Measurements from ENCODE around the gene ZNF248.

The ZNF248 gene

DNA sequence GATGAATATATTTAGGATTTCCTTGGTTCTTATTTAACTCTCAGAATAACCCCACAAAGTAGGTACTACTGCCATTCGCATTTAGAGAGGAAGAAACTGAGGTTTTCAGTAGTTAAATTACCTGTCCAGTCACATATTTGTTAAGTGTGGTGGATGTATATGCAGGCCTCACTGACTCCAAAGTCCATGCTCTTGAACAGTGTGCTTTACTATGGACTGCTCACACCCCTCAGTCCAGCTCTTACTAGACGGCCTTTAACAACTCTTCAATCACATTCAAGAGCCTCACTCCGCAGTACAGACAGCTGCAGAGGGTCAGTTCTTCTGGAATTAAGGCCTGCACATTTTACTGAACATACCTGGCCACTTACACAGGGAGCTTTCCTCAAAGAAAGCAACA, 36.2 kb downstream of the ZNF248 start:
- no peak for DNase-seq (ENCODE audit: low read depth)
- TF ChIP-seq, protein P1, sequence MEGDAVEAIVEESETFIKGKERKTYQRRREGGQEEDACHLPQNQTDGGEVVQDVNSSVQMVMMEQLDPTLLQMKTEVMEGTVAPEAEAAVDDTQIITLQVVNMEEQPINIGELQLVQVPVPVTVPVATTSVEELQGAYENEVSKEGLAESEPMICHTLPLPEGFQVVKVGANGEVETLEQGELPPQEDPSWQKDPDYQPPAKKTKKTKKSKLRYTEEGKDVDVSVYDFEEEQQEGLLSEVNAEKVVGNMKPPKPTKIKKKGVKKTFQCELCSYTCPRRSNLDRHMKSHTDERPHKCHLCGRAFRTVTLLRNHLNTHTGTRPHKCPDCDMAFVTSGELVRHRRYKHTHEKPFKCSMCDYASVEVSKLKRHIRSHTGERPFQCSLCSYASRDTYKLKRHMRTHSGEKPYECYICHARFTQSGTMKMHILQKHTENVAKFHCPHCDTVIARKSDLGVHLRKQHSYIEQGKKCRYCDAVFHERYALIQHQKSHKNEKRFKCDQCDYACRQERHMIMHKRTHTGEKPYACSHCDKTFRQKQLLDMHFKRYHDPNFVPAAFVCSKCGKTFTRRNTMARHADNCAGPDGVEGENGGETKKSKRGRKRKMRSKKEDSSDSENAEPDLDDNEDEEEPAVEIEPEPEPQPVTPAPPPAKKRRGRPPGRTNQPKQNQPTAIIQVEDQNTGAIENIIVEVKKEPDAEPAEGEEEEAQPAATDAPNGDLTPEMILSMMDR (conservative IDR thresholded peaks at IDR 0.05; ENCODE audit: low read depth, low read length): no peak
- H3K4me3 ChIP-seq (ENCODE audit: low read length): no peak overlapping the region

DNA sequence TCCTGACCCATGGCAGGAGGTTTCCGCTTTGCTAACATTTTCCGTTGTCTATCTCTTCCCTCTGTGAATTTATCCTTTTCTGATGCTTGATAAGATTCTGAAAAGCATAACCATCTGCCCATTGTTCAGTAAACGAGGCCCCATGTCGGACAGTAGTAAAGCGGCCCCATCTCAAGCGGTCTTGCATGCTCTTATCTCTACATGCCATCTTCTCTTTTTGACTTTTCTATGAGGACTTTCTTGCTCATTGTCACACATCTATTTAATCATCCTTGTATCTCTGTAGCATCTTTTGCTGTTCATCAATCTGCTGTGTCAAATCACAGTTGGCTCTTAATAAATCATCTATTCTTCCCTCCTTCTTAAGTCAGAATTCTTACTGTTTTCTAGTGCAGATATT, 37.6 kb downstream of the ZNF248 start:
- TF ChIP-seq, protein P1 (conservative IDR thresholded peaks at IDR 0.05; ENCODE audit: low read depth, low read length): no peak
- no peak for DNase-seq (ENCODE audit: low read depth)
- no peak overlapping the region for H3K4me3 ChIP-seq (ENCODE audit: low read length)

DNA sequence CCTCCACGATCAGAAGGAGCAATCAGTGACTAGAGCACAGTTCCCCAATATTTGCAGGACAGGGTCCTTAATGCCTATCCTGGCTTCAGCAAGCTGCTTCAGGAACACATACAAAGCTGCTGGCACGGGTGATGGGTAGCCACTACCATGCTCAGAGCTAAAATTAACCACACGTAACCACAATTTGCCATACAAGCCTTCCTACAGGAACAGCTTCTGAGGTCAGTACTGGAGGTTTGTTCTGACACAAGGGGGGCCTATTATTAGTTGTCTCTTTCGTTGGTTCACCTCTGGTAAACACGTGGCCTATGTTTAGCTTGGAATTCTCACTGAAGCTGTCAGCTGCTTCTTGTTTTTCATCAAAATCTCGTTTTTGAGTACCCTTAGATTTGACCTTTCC, 41.1 kb downstream of the ZNF248 start:
- DNase-seq (ENCODE audit: low read depth): no peak
- no peak overlapping the region for H3K4me3 ChIP-seq (ENCODE audit: low read length)
- TF ChIP-seq, protein P1 (conservative IDR thresholded peaks at IDR 0.05; ENCODE audit: low read depth, low read length): no peak

DNA sequence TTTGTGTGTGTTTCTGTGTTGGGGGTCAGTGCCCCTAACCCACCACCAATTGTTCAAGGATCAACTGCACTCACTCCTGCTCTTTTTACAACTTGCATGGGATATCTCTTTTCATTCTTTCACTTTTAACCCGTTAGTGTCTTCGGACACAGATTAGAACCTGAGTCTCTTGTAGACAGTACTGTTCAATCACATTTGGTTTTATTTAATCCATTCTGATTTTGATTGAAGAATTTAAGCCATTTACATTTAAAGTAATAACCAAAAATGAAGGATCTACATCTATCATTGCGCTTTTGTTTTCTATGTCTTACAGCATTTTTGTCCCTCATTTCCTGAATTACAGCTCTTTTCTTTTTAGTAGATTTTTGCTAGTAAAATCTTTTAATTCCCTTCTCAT, 43.6 kb downstream of the ZNF248 start:
- no peak for DNase-seq (ENCODE audit: low read depth)
- TF ChIP-seq, protein P1 (conservative IDR thresholded peaks at IDR 0.05; ENCODE audit: low read depth, low read length): no peak
- H3K4me3 ChIP-seq (ENCODE audit: low read length): no peak overlapping the region

DNA sequence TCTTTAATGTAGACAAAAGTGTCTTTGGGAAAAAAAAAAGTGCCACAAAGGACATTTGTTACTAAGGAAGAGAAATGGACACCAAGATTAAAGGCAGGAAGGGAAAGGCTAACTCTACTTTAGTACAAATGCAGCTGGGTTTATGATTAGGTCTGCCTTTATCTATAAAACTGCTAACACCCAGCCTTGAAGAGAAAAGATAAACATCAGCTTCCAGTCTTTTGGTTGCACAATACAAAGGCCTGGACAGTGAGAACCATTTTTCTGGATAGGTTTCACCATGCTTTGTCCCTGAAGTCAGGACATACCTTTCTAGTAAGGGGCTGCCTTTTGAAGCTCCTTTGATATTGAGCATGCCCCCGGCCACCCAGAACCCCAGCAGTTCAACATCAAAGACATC, 45.1 kb downstream of the ZNF248 start:
- TF ChIP-seq, protein P1 (conservative IDR thresholded peaks at IDR 0.05; ENCODE audit: low read depth, low read length): no peak
- H3K4me3 ChIP-seq (ENCODE audit: low read length): no peak overlapping the region
- DNase-seq (ENCODE audit: low read depth): no peak

DNA sequence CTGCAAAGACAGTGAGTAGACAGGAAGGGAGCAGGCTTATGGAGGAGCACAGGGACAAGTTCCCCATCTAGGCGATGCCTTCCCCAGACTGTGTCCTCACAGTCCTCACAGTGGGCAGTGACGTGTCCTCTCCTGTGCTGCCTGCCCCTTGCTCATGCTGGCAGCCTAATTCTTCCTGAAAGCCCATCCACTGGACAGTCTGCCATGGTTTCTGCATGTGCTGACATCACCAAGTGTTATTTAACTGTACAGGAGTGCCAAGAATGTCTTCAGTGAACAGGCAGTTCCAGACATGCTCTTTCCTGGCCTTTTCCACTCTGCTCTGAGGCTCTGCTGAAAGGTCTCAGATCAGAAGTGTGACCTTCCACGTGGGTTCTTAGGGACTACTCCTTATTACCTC, 54.1 kb downstream of the ZNF248 start:
- DNase-seq (ENCODE audit: low read depth): no peak
- TF ChIP-seq, protein P1 (conservative IDR thresholded peaks at IDR 0.05; ENCODE audit: low read depth, low read length): no peak
- H3K4me3 ChIP-seq (ENCODE audit: low read length): no peak overlapping the region

DNA sequence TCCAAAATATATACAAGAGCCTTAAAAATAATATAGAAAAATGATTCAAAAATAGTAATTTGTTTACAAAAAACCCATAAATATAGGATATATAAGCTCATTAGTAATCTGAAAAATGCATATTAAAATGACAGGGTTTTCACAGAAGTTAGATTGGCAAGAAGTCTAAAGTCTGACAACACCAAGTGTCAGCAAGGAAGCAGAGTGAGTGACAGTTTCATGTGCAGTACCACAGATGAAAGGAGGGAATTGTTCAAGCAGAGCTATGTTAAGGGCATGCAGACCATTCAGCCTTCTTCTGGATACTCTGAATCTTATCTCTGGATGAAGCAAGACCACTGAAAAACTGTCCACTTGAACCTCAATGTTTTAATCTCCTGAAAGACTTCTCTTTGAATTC, 55.9 kb downstream of the ZNF248 start:
- TF ChIP-seq, protein P1 (conservative IDR thresholded peaks at IDR 0.05; ENCODE audit: low read depth, low read length): no peak
- no peak overlapping the region for H3K4me3 ChIP-seq (ENCODE audit: low read length)
- no peak for DNase-seq (ENCODE audit: low read depth)

All from retinal pigment epithelial cell (primary cell).